Measurements from ENCODE around the gene POU2F3. TPM values are rescaled to one million over a fixed set of nuclear protein-coding genes. Genes with fewer than 3 reads are reported as not detected.
A peak's percentile ranks its signal among the peaks of the same experiment; 100 is the strongest.

POU2F3 gene
- total RNA-seq, 4 donors from 2014 or later: 58.2 to 219 (median 105) TPM

- H3K9me3 ChIP-seq: no peaks in the 10 kb centered on the region
- H3K36me3 ChIP-seq: no peaks in the 10 kb centered on the region
- peaks cover 12% of the 10 kb centered on the region for H3K4me1 ChIP-seq
- H3K4me3 ChIP-seq: no peak overlapping the region
- TF ChIP-seq EP300 (IDR thresholded peaks at IDR 0.05) (no peak), POLR2AphosphoS5 (IDR thresholded peaks at IDR 0.05) (no peak), CTCF (IDR thresholded peaks at IDR 0.05) (no peak), POLR2A (IDR thresholded peaks at IDR 0.05) (no peak)
- no peak for DNase-seq (ENCODE audit: low spot score in 2 of 2)
- H3K27me3 ChIP-seq: no peaks in the 10 kb centered on the region
- H3K27ac ChIP-seq: no peak overlapping the region
- WGBS: 81% methylated on average over 2 of the region's 2 CpGs
Observed at GRCh38 chr11:120267319-120267718, 27.4 kb downstream of the POU2F3 start.

GRCh38 chr11:120268686-120269085 is 28.7 kb downstream of the POU2F3 start:
- no peak for DNase-seq (ENCODE audit: low spot score in 2 of 2)
- no peak for TF ChIP-seq EP300 (IDR thresholded peaks at IDR 0.05)
- no peak for TF ChIP-seq POLR2A (IDR thresholded peaks at IDR 0.05)
- TF ChIP-seq POLR2AphosphoS5 (IDR thresholded peaks at IDR 0.05): no peak
- no peak for TF ChIP-seq CTCF (IDR thresholded peaks at IDR 0.05)
- 79% methylated on average over 5 of the region's 5 CpGs for WGBS
- no peaks in the 10 kb centered on the region for H3K36me3 ChIP-seq
- no peaks in the 10 kb centered on the region for H3K27me3 ChIP-seq
- peaks cover 17% of the 10 kb centered on the region for H3K4me1 ChIP-seq
- no peaks in the 10 kb centered on the region for H3K9me3 ChIP-seq
- H3K4me3 ChIP-seq: no peak overlapping the region
- no peak overlapping the region for H3K27ac ChIP-seq

- WGBS: 73% methylated on average over 1 of the region's 1 CpG
Observed at GRCh38 chr11:120270386-120270785, 30.4 kb downstream of the POU2F3 start.

GRCh38 chr11:120271672-120272071 is 31.7 kb downstream of the POU2F3 start:
- H3K36me3 ChIP-seq: no peaks in the 10 kb centered on the region
- H3K27me3 ChIP-seq: no peaks in the 10 kb centered on the region
- H3K9me3 ChIP-seq: no peaks in the 10 kb centered on the region
- TF ChIP-seq CTCF (IDR thresholded peaks at IDR 0.05) (no peak), EP300 (IDR thresholded peaks at IDR 0.05) (no peak), POLR2AphosphoS5 (IDR thresholded peaks at IDR 0.05) (no peak), POLR2A (IDR thresholded peaks at IDR 0.05) (no peak)
- no peak overlapping the region for H3K4me3 ChIP-seq
- peak overlapping the region; percentile 75 for H3K27ac ChIP-seq
- H3K4me1 ChIP-seq: peaks cover 17% of the 10 kb centered on the region
- DNase-seq (ENCODE audit: low spot score in 2 of 2): no peak
- 64% methylated on average over 5 of the region's 5 CpGs for WGBS

More at GRCh38 chr11:120270386-120270785, 30.4 kb downstream of the POU2F3 start:
- Histone ChIP-seq H3K27me3 (no peaks in the 10 kb centered on the region), H3K4me3 (no peak overlapping the region), H3K27ac (peak overlapping the region; percentile 75), H3K9me3 (no peaks in the 10 kb centered on the region), H3K4me1 (peaks cover 17% of the 10 kb centered on the region), H3K36me3 (no peaks in the 10 kb centered on the region)
- no peak for TF ChIP-seq POLR2A (IDR thresholded peaks at IDR 0.05)
- TF ChIP-seq CTCF (IDR thresholded peaks at IDR 0.05): no peak
- no peak for TF ChIP-seq POLR2AphosphoS5 (IDR thresholded peaks at IDR 0.05)
- no peak for TF ChIP-seq EP300 (IDR thresholded peaks at IDR 0.05)
- no peak for DNase-seq (ENCODE audit: low spot score in 2 of 2)

- H3K4me1 ChIP-seq: peaks cover 17% of the 10 kb centered on the region
- H3K27me3 ChIP-seq: no peaks in the 10 kb centered on the region
- WGBS: 56% methylated on average over 2 of the region's 2 CpGs
- H3K9me3 ChIP-seq: no peaks in the 10 kb centered on the region
- TF ChIP-seq EP300 (IDR thresholded peaks at IDR 0.05) (no peak), CTCF (IDR thresholded peaks at IDR 0.05) (no peak), POLR2A (IDR thresholded peaks at IDR 0.05) (no peak), POLR2AphosphoS5 (IDR thresholded peaks at IDR 0.05) (peak in 1 of 3 donors; percentile 39)
- no peak for DNase-seq (ENCODE audit: low spot score in 2 of 2)
- H3K4me3 ChIP-seq: no peak overlapping the region
- H3K36me3 ChIP-seq: no peaks in the 10 kb centered on the region
- peak overlapping the region; percentile 75 for H3K27ac ChIP-seq
Observed at GRCh38 chr11:120272303-120272702, 32.4 kb downstream of the POU2F3 start.
